COLO668 (cell line): ENCODE measurements around the gene AP3S2.
"Not testable (repeated sequence)": the region's sequence is repeated elsewhere in the genome, so short reads cannot be mapped to it uniquely, and the experiment has no call there.

Experiments used
- DNase-seq: peaks from one replicate; lab custom pipeline; 2025; ENCODE audit not compliant: unreplicated experiment; lab: John Stamatoyannopoulos, UW

The AP3S2 gene

DNA sequence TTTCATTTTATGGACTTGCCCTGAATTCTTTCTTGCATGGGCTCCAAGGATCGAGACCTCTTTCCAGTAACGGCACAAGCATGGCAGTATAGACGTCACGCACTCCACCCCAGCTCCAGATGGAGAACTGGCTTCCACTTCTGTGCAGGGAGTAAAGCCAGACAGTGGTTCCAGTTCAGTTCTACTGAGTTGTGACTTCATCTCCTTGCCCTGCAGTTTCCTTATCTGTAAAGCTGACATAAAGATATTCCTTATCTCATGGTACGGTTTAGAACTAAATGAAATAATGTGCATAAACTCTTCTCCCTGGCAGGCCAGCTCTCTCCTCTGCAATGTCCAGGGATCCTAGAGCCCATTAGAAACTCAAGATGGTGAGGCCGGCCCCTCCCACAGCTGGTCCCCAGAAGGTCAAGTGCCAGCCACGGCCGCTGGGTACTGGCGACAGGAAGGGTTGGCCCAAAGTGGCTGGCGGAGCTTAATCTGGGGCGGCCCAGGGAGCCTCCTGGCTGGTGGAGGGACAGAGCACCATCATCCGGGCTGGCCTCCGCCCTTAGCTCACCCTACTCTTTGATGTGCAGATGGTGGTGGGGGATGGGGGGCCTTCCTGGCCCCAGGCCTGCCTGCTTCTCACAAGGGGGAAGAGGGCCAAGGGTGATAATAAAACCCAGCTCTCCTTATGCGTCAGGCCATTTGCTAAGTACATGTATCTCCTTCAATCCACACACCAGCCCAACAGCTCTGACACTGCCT lies 110.5 kb downstream of the AP3S2 start:
- no peak for DNase-seq

DNA sequence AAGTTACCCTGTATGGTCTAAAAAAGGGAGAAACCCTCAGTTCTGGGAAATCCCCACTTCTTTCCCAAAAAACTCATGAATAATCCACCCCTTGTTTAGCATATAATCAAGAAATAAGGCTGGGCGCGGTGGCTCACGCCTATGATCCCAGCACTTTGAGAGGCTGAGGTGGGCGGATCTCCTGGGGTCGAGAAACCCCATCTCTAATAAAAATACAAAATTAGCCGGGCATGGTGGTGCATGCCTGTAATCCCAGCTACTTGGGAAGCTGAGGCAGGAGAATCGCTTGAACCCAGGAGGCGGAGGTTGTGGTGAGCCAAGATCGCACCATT lies 111.2 kb downstream of the AP3S2 start:
- not testable (repeated sequence) for DNase-seq

DNA sequence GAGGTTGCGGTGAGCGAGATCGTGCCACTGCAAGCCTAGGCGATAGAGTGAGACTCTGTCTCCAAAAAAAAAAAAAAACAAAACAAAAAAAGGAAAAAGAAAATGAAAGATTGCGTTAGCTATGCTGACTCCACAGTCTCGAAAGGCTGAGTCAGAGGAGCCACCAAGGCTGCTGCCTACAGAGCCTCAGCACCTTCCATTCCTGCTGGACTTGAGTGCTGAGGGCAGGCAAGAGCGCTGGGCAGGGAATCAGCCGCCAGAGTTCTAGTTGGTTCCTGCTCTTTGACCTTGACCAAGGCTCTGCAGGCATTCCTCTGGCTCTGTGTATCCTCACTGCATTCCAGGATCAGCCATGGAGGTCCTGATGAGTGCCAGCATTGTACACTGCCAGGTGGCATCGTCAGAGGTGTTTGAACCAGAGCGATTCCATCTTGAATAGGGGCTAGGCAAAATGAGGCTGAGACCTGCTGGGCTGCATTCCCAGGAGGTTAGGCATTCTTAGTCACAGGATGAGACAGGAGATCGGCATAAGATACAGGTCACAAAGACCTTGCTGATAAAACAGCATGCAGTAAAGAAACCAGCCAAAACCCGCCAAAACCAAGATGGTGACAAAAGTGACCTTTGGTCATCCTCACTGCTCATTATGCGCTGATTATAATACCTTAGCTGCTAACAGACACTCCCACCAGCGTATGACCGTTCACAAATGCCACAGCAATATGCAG lies 111.7 kb downstream of the AP3S2 start:
- DNase-seq: no peak

DNA sequence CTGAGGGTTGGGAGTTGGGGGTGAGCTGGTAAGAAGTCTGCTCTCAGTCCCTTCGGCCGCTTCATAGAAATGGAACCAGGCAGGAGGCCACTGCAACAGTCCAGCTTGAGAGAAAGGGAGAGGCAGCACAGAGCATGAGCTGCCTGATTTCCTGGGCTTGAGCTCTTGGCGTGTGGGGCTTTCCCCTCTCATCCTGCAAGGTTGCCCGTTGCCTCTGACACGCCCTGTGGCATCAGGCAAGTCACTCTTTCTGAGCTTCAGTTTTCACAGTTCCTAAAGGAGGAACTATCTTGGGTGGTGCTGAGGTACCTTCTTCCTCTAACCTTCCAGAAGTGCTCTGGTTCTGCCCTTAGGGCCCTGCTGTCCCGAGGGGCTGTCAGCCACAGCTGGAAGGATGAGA lies 112.7 kb downstream of the AP3S2 start:
- DNase-seq: no peak

DNA sequence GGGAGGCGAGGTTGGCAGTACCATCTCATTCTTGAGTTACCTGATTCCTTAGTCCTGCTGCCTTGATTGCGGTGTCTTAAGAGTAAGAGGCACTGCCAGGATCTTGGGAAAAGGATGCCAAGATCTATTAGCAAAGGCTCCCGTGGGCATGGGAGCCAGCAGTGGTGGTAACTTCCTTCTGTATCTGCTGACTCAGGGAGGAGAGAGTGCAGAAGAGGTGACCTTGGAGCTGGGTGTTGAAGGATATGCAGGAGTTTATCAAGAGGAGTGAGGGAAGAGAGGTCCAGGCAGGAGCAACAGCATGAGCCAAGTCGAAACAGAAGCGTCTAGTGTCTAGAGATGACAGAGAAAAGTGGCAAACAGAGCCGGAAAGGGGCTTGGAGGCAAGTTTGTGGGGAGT lies 113.2 kb downstream of the AP3S2 start:
- no peak for DNase-seq
